ENCODE measurements around the gene HSPB7.
"Not testable (repeated sequence)": the region's sequence is repeated elsewhere in the genome, so short reads cannot be mapped to it uniquely, and the experiment has no call there.

Gene HSPB7

DNA sequence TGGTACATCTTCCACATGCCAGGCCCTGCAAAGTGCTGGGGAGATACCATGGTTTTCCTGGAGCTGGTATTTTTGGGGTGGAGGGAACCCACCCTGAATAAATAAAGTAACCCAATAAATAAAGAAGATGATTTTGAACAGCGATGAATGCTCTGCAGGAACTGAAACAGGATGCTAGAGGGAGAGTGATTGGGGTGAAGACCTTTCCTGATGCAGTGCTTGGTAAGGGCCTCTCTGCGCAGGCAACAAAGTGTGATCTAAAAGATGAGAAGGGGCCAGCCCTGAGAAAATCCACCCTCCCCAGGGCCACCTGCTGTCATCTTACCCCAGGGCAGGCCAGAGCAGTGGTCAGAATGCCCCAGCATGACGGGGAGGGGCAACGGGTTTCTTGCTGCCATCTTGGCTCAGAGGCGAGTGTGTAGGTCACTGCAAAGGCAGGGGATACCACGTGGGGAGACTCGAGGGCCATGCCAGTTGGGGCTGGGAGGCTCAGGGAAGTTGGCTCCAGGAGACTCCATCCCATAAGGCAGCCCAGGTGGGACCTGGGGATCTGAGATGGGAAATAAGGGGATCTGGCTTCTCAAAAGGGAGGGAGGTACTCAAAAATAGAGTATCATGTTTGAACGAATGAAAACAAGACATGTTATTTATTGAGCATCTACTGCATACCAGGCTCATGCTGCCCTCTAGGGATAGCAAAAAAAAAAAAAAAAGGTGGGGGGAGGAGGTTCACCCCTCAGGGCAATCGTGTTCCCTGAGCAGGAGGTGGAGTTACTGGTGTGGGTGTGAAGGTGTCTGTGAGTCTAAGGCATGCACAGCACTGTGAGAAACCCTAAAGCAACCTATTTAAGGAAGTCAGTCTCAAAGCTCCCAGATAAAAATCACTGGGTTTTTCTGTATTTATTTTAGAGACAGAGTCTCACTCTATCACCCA is 11.0 kb downstream of the HSPB7 start:
- DNase-seq (ENCODE audit: extremely low spot score): peak; percentile 61
- ChIA-PET CTCF (interaction anchor here (0.9 to 5.8 kb wide), 21 partner anchors 9 to 215 kb away, joined by 3 to 40 read pairs (median 4); partner anchors contain the start of gene CLCNKA), POLR2A (interaction anchor here (0.7 kb wide), 1 partner anchor 8 kb away, joined by 3 read pairs; no protein-coding TSS in a partner anchor)
- TF ChIP-seq, protein P1, sequence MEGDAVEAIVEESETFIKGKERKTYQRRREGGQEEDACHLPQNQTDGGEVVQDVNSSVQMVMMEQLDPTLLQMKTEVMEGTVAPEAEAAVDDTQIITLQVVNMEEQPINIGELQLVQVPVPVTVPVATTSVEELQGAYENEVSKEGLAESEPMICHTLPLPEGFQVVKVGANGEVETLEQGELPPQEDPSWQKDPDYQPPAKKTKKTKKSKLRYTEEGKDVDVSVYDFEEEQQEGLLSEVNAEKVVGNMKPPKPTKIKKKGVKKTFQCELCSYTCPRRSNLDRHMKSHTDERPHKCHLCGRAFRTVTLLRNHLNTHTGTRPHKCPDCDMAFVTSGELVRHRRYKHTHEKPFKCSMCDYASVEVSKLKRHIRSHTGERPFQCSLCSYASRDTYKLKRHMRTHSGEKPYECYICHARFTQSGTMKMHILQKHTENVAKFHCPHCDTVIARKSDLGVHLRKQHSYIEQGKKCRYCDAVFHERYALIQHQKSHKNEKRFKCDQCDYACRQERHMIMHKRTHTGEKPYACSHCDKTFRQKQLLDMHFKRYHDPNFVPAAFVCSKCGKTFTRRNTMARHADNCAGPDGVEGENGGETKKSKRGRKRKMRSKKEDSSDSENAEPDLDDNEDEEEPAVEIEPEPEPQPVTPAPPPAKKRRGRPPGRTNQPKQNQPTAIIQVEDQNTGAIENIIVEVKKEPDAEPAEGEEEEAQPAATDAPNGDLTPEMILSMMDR (IDR thresholded peaks at IDR 0.05; ENCODE audit: control extremely low read depth, extremely low read depth, low read depth, missing control alignments): peak; percentile 21

DNA sequence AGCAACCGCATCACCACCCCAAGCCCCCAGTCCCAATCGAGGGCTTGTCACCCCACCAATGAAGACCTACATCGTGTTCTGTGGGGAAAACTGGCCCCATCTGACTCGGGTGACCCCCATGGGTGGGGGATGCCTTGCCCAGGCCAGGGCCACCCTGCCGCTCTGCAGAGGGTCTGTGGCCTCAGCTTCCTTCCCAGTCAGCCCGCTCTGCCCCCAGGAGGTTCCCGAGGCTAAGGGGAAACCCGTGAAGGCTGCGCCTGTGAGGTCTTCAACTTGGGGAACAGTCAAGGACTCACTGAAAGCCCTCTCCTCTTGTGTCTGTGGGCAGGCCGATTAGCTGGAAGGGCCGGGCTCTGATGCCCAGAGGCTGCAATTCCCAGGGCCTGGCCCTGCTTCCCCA is 11.8 kb downstream of the HSPB7 start:
- POLR2A ChIA-PET: no interaction called here
- TF ChIP-seq, protein P1 (IDR thresholded peaks at IDR 0.05; ENCODE audit: control extremely low read depth, extremely low read depth, low read depth, missing control alignments): no peak
- CTCF ChIA-PET: interaction anchor here (0.9 to 2.3 kb wide), 5 partner anchors 8 to 203 kb away, joined by 3 to 8 read pairs (median 4); no protein-coding TSS in a partner anchor
- no peak for DNase-seq (ENCODE audit: extremely low spot score)

DNA sequence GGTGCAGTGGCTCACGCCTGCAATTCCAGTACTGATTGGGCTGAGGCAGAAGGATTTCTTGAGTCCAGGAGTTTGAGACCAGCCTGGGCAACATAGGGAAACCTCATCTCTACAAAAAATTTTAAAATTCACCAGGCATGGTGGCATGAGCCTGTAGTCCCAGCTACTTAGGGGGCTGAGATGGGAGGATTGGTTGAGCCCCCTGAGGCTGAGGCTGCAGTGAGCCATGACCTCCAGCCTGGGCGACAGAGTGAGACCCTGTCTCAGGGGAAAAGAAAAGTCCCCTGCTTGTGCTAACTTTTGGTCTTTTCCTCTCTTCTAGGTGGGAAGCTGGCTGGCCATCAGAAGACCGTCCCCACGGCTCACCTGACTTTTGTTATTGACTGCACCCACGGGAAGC is 12.2 kb downstream of the HSPB7 start:
- TF ChIP-seq, protein P1 (IDR thresholded peaks at IDR 0.05; ENCODE audit: control extremely low read depth, extremely low read depth, low read depth, missing control alignments): no peak
- ChIA-PET CTCF (interaction anchor here (0.9 to 2.3 kb wide), 5 partner anchors 8 to 202 kb away, joined by 3 to 8 read pairs (median 4); no protein-coding TSS in a partner anchor), POLR2A (no interaction called here)
- no peak for DNase-seq (ENCODE audit: extremely low spot score)

DNA sequence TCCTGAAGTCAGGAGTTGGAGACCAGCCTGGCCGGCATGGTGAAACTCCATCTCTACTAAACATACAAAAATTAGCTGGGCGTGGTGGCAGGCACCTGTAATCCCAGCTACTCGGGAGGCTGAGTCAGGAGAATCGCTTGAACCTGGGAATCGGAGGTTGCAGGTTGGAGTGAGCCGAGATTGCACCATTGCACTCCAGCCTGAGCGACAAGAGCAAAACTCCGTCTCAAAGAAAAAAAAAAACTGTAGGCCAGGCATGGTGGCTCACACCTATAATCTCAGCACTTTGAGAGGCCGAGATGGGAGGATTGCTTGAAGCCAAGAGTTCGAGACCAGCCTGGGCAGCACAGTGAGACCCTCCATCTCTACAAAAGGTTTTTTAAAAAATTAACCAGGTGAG is 16.6 kb downstream of the HSPB7 start:
- POLR2A ChIA-PET, CTCF ChIA-PET: not testable (repeated sequence)

DNA sequence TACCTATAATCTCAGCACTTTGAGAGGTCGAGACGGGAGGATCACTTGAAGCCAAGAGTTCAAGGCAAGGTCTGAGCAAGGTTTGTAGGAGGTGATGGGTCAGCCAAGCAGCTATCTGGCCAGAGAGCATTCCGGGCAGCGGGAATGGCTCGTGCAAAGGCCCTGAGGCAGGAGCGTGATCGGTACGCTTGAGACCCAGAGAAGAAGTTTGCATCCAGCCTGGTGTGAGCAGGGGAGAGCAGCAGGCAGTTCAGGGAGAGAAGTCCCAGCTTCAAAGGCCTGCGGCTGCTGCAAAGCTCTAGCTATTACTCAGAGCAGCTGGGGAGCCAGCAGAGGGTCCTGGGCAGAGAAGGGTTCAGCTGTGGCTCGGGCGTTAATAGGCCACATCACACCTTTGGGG is 18.9 kb downstream of the HSPB7 start:
- ChIA-PET CTCF (interaction anchor here (1.5 to 2.6 kb wide), 2 partner anchors 11 to 151 kb away, joined by 3 to 7 read pairs; partner anchors contain the start of gene SPEN), POLR2A (interaction anchor here (0.5 kb wide), 1 partner anchor 155 kb away, joined by 5 read pairs; no protein-coding TSS in a partner anchor)
- DNase-seq (ENCODE audit: extremely low spot score): no peak
- TF ChIP-seq, protein P1 (IDR thresholded peaks at IDR 0.05; ENCODE audit: control extremely low read depth, extremely low read depth, low read depth, missing control alignments): no peak

More for the DNA sequence above, 16.6 kb downstream of the HSPB7 start:
- not testable (repeated sequence) for DNase-seq (ENCODE audit: extremely low spot score)

DNA sequence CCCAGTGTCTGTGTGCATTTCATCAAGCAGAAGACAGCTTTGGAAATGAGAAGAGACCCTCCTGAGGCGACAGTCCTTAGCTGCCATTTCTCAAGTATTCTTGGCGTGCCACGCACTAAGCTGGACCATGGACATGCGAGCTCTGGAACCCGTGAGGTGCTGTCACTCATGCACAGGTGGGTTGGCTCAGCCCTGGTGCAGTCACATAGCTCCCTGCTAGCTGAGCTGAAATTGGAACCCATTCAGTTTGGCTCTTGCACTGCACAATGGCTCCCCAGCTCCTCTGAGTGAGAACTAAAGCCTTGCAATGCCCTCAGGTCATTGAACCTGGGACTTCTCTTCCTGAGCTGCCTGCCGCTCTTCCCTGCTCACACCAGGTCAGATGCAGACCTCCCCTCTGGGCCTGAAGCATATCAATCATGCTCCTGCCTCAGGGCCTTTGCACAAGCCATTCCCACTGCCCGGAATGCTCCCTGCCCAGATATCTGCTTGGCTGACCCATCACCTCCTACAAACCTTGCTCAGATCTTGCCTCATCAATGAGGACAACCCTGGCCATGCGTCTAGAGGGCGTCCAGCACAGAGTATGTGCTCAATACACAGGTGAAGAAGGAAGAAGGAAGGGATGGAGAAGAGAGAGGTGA is 20.1 kb downstream of the HSPB7 start:
- ChIA-PET CTCF (interaction anchor here (1.2 to 2.1 kb wide), 8 partner anchors 8 to 206 kb away, joined by 3 to 9 read pairs (median 6); partner anchors contain the start of gene SPEN), POLR2A (no interaction called here)
- TF ChIP-seq, protein P1 (IDR thresholded peaks at IDR 0.05; ENCODE audit: control extremely low read depth, extremely low read depth, low read depth, missing control alignments): no peak
- no peak for DNase-seq (ENCODE audit: extremely low spot score)
